ENCODE results near the gene CDCA3.
"Not testable (repeated sequence)": the region's sequence is repeated elsewhere in the genome, so short reads cannot be mapped to it uniquely, and the experiment has no call there.

The CDCA3 gene

DNA sequence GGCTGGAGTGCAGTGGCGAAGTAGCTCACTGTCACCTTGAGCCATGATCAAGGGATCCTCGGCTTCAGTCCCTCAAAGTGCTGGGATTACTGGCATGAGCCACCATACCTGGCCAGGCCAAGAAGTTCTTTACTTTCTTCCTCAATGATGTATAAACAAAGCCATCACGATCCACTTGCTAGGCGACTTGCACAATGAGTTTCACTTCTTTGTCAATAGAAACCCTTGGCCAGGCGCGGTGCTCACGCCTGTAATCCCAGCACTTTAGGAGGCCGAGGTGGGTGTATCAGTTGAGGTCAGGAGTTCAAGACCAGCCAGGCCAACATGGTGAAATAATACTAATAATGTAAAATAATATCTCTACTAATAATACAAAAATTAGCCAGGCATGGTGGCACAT lies 36.4 kb upstream of the CDCA3 start:
- no peaks in the 10 kb centered on the region for H3K9me3 ChIP-seq (ENCODE audit: control insufficient read depth, low read length)
- no peak overlapping the region for H3K4me3 ChIP-seq (ENCODE audit: low read length)
- no peaks in the 10 kb centered on the region for H3K36me3 ChIP-seq (ENCODE audit: control insufficient read depth, insufficient read depth, low read length)
- no peak overlapping the region for H3K9ac ChIP-seq (ENCODE audit: low read length)
- H3K4me1 ChIP-seq (ENCODE audit: control insufficient read depth, insufficient read depth, low read length), result peaks cover 12% of the 10 kb centered on the region
- H3K27me3 ChIP-seq (ENCODE audit: control insufficient read depth, insufficient read depth, low read length), result no peaks in the 10 kb centered on the region

GRCh38 chr12:6886206-6886999 lies 35.3 kb upstream of the CDCA3 start:
- not testable (repeated sequence) for H3K4me1 ChIP-seq (ENCODE audit: control insufficient read depth, insufficient read depth, low read length); H3K9ac ChIP-seq (ENCODE audit: low read length); H3K36me3 ChIP-seq (ENCODE audit: control insufficient read depth, insufficient read depth, low read length); H3K9me3 ChIP-seq (ENCODE audit: control insufficient read depth, low read length); H3K4me3 ChIP-seq (ENCODE audit: low read length); H3K27me3 ChIP-seq (ENCODE audit: control insufficient read depth, insufficient read depth, low read length)

DNA sequence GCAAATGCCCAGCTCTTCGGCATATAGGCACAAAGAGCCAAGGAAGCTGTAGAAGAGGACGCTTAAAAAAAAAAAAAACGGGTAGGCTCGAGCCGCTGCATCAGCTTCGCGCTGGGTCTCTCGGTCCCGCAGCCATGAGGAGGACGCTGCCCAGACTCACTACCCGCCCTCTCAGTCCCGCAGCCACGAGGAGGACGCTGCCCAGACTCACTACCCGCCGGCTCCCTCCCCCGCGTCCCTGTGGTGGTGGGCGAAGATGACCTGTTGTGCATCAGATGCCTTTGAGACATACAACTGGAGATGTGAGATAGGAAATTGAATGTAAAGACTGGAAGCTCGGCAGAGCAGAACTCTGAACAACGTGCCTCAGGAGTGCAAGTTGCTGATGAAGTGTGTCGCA lies 33.5 kb upstream of the CDCA3 start:
- no peaks in the 10 kb centered on the region for H3K27me3 ChIP-seq (ENCODE audit: control insufficient read depth, insufficient read depth, low read length)
- H3K4me3 ChIP-seq (ENCODE audit: low read length), result no peak overlapping the region
- no peak overlapping the region for H3K9ac ChIP-seq (ENCODE audit: low read length)
- H3K4me1 ChIP-seq (ENCODE audit: control insufficient read depth, insufficient read depth, low read length), result peaks cover 5% of the 10 kb centered on the region
- H3K36me3 ChIP-seq (ENCODE audit: control insufficient read depth, insufficient read depth, low read length), result no peaks in the 10 kb centered on the region
- no peaks in the 10 kb centered on the region for H3K9me3 ChIP-seq (ENCODE audit: control insufficient read depth, low read length)

- Histone ChIP-seq H3K4me1 (ENCODE audit: control insufficient read depth, insufficient read depth, low read length) (peaks cover 5% of the 10 kb centered on the region), H3K36me3 (ENCODE audit: control insufficient read depth, insufficient read depth, low read length) (no peaks in the 10 kb centered on the region), H3K27me3 (ENCODE audit: control insufficient read depth, insufficient read depth, low read length) (no peaks in the 10 kb centered on the region), H3K9me3 (ENCODE audit: control insufficient read depth, low read length) (no peaks in the 10 kb centered on the region), H3K9ac (ENCODE audit: low read length) (no peak overlapping the region), H3K4me3 (ENCODE audit: low read length) (no peak overlapping the region)
Observed at GRCh38 chr12:6883683-6884082, 32.6 kb upstream of the CDCA3 start.

- Histone ChIP-seq H3K9ac (ENCODE audit: low read length) (no peak overlapping the region), H3K9me3 (ENCODE audit: control insufficient read depth, low read length) (no peaks in the 10 kb centered on the region)
Observed at GRCh38 chr12:6883252-6883651, 32.2 kb upstream of the CDCA3 start.

DNA sequence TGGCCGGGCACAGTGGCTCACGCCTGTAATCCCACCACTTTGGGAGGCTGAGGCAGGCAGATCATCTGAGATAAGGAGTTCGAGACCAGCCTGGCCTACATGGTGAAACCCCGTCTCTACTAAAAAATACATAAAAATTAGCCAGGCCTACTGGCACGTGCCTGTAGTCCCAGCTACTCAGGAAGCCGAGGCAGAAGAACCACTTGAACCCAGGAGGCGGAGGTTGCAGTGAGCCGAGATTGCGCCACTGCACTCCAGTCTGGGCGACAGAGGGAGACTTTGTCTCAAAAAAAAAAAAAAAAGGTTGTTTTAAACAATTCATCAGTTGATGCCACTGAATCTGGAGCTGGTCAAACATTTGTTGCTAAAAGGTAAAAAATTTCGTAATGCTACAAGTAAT lies 28.7 kb upstream of the CDCA3 start:
- H3K4me1 ChIP-seq (ENCODE audit: control insufficient read depth, insufficient read depth, low read length); H3K36me3 ChIP-seq (ENCODE audit: control insufficient read depth, insufficient read depth, low read length); H3K27me3 ChIP-seq (ENCODE audit: control insufficient read depth, insufficient read depth, low read length); H3K9ac ChIP-seq (ENCODE audit: low read length); H3K4me3 ChIP-seq (ENCODE audit: low read length); H3K9me3 ChIP-seq (ENCODE audit: control insufficient read depth, low read length): not testable (repeated sequence)

More at GRCh38 chr12:6883252-6883651, 32.2 kb upstream of the CDCA3 start:
- no peaks in the 10 kb centered on the region for H3K27me3 ChIP-seq (ENCODE audit: control insufficient read depth, insufficient read depth, low read length)
- H3K4me3 ChIP-seq (ENCODE audit: low read length), result no peak overlapping the region
- peaks cover 5% of the 10 kb centered on the region for H3K4me1 ChIP-seq (ENCODE audit: control insufficient read depth, insufficient read depth, low read length)
- H3K36me3 ChIP-seq (ENCODE audit: control insufficient read depth, insufficient read depth, low read length), result no peaks in the 10 kb centered on the region

GRCh38 chr12:6874015-6874368 lies 22.9 kb upstream of the CDCA3 start:
- peak overlapping the region; percentile 98 for H3K4me3 ChIP-seq (ENCODE audit: low read length)
- not testable (repeated sequence) for H3K36me3 ChIP-seq (ENCODE audit: control insufficient read depth, insufficient read depth, low read length); H3K27me3 ChIP-seq (ENCODE audit: control insufficient read depth, insufficient read depth, low read length); H3K9me3 ChIP-seq (ENCODE audit: control insufficient read depth, low read length)
- H3K4me1 ChIP-seq (ENCODE audit: control insufficient read depth, insufficient read depth, low read length), result peaks cover 27% of the 10 kb centered on the region
- peak overlapping the region; percentile 90 for H3K9ac ChIP-seq (ENCODE audit: low read length)

DNA sequence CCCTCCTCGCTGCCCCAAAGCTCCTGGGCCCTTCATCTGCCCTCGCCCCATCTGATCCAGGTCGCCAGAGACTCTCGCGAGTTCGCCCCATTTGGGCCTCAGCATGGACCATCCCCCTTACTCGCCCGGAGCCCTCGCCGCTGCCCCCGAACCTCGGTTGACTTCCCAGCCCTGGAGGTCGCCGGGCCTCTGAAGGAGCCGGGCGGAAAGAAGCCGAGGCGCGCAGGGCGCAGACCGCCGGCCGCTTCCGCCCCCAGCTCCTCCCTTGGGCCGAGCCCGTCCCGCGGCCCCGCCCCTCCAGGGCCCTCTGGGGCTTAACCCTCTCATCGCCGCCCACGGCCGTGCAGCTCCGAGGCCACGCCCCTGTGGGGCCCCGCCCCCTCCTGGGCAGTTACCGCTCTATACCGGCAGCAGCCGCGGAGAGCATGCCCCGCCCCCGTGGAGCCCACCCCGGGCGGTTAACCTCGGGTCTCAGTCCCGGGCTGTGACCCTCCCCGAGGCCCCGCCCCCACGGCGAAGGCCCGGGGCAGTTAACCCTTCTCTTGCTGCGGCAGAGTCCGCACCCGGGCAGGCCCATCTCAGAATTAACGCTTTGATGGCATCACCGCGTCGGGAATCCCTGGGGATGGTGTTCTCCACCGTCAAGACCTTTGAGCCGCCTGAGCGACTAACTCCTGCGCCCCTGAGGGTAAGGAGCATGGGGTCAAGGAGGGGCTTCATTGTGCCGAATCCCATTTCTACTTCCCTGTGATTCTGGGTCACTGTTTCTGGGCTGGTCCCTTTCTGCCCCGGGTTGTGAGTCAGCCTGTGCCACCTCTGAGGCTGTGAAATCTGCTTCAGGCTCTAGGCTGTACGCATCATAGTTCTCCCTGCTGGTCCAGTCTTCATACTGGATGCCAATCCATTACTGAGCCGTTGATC lies 22.3 kb upstream of the CDCA3 start, which contains the start of gene SPSB2:
Gene SPSB2, minus strand, starts transcription at position 210 of the 921 bp plus-strand sequence. CDS start 402 bp downstream, outside the sequence.
- H3K4me3 ChIP-seq (ENCODE audit: low read length), result peak within 1 kb of the TSS; percentile 98
- H3K9ac ChIP-seq (ENCODE audit: low read length), result peak within 1 kb of the TSS; percentile 90
- no peaks in the 10 kb centered on the region for H3K27me3 ChIP-seq (ENCODE audit: control insufficient read depth, insufficient read depth, low read length)
- no peaks in the 10 kb centered on the region for H3K9me3 ChIP-seq (ENCODE audit: control insufficient read depth, low read length)
- H3K36me3 ChIP-seq (ENCODE audit: control insufficient read depth, insufficient read depth, low read length), result no peaks in the 10 kb centered on the region
- H3K4me1 ChIP-seq (ENCODE audit: control insufficient read depth, insufficient read depth, low read length), result peaks cover 34% of the 10 kb centered on the region

DNA sequence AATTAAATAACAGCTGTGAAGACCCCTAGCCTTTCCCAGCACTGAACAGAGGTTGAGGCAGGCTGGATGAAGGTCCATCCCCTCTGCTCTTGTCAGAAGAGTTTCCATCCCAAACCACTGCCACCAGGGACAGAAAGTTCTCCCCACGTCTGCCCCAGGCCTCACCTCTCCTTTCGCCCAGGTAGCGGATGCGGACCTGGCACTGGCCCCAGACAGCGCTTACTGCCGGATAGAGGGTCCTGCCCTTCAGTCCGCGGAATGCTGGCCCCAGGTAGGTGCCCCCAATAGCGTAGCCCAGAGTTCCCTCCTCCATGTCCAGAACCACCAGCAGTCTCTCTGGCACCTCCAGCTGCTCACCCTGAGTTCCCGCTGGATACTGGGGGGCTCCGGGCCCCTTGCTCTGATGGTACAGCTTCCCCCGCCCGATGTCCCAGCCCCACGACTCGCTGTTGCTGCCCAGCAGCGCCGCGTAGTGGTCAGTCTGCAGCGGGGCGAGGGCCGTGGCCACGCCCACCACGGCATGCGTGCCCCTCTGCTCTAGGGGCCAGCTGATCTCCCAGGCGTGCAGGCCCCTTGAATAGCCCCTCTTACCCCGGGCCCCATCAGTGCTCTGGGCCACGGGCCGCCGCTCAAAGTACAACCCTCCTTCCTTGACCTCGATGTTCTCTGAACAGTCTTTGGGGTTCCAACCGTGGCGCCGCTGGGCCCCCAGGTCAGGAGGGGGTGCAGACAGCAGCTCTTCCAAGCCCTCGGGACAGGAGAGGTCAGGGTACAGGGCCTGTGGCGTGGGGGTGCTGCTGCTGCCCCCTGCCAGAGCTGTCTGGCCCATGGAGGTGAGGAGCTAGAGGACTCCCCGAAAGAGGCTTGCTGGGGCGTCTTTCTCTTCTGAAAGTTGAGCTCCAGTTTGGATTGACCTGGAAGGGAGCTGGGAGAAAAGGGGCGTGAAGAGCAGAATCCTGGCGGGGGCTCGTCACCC lies 21.3 kb upstream of the CDCA3 start:
- Histone ChIP-seq H3K27me3 (ENCODE audit: control insufficient read depth, insufficient read depth, low read length) (no peaks in the 10 kb centered on the region), H3K4me3 (ENCODE audit: low read length) (peak overlapping the region; percentile 98), H3K36me3 (ENCODE audit: control insufficient read depth, insufficient read depth, low read length) (no peaks in the 10 kb centered on the region), H3K9ac (ENCODE audit: low read length) (peak overlapping the region; percentile 90), H3K9me3 (ENCODE audit: control insufficient read depth, low read length) (no peaks in the 10 kb centered on the region), H3K4me1 (ENCODE audit: control insufficient read depth, insufficient read depth, low read length) (peaks cover 36% of the 10 kb centered on the region)

DNA sequence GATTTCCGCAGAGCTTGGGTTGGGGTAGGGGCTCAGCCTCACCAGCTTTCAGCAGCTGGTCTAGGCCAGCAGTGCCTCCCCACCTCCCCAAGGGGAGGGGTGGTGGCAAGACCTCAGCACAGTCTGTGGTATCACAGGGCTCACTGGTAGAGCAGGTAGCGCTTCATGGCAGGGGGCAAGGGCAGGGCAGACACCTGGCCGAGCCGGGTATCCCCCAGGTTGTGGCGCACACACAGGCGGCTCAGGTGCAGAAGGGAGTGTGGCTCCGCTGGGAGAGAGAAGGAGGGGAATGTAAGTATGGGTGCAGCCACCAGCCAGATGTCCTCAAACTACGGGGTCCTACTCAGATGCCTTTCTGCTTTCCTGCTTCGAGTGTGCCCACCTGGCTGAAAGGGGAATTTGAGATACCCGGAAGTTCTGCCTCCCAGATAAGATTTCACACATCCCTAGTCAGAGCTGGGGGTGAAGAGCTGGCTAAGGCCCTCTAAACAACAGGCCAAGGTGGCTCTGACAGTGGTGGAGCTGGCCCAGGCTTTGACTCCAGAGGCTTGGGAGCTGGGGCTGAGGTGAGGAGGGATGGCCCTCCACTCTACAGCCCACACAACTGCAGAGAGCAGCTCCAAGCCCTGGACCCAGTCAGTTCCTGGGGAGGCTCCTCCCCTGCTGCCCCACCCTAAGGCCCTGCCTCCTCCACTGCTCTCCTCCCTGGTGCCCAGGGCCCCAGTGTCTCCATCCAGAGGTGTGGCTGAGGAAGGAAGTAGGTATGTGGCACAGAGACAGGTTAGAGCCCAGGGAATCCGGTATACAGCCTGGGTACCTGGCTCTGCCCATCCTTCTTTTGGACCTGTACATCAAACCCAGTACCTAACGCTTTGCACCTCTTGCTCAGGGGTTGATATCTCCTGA lies 20.2 kb upstream of the CDCA3 start:
- peak overlapping the region; percentile 98 for H3K4me3 ChIP-seq (ENCODE audit: low read length)
- no peaks in the 10 kb centered on the region for H3K27me3 ChIP-seq (ENCODE audit: control insufficient read depth, insufficient read depth, low read length)
- H3K4me1 ChIP-seq (ENCODE audit: control insufficient read depth, insufficient read depth, low read length), result peaks cover 42% of the 10 kb centered on the region
- no peaks in the 10 kb centered on the region for H3K9me3 ChIP-seq (ENCODE audit: control insufficient read depth, low read length)
- H3K9ac ChIP-seq (ENCODE audit: low read length), result peak overlapping the region; percentile 90
- H3K36me3 ChIP-seq (ENCODE audit: control insufficient read depth, insufficient read depth, low read length), result no peaks in the 10 kb centered on the region

DNA sequence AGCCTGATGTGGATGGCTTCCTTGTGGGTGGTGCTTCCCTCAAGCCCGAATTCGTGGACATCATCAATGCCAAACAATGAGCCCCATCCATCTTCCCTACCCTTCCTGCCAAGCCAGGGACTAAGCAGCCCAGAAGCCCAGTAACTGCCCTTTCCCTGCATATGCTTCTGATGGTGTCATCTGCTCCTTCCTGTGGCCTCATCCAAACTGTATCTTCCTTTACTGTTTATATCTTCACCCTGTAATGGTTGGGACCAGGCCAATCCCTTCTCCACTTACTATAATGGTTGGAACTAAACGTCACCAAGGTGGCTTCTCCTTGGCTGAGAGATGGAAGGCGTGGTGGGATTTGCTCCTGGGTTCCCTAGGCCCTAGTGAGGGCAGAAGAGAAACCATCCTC lies 19.2 kb upstream of the CDCA3 start:
- H3K9me3 ChIP-seq (ENCODE audit: control insufficient read depth, low read length); H3K9ac ChIP-seq (ENCODE audit: low read length); H3K27me3 ChIP-seq (ENCODE audit: control insufficient read depth, insufficient read depth, low read length); H3K36me3 ChIP-seq (ENCODE audit: control insufficient read depth, insufficient read depth, low read length); H3K4me3 ChIP-seq (ENCODE audit: low read length): not testable (repeated sequence)
- peaks cover 42% of the 10 kb centered on the region for H3K4me1 ChIP-seq (ENCODE audit: control insufficient read depth, insufficient read depth, low read length)
